ENCODE measurements around the gene IQCE.
"Not testable (repeated sequence)": the region's sequence is repeated elsewhere in the genome, so short reads cannot be mapped to it uniquely, and the experiment has no call there.

Gene IQCE

GRCh38 chr7:2533566-2533965 lies 25.2 kb upstream of the IQCE start:
- not testable (repeated sequence) for DNase-seq

- DNase-seq = not testable (repeated sequence)
These were observed 24.6 kb upstream of the IQCE start for GRCh38 chr7:2534214-2534613.

- not testable (repeated sequence) for DNase-seq
These were observed 22.7 kb upstream of the IQCE start for GRCh38 chr7:2535872-2536627.

GRCh38 chr7:2537981-2538851 lies 20.6 kb upstream of the IQCE start:
- DNase-seq = no peak

GRCh38 chr7:2539031-2539911 lies 19.5 kb upstream of the IQCE start:
- no peak for DNase-seq

- DNase-seq = no peak
These were observed 18.6 kb upstream of the IQCE start for GRCh38 chr7:2540133-2540532.

GRCh38 chr7:2540641-2541051 lies 18.1 kb upstream of the IQCE start:
- DNase-seq = no peak

- DNase-seq = no peak
These were observed 17.3 kb upstream of the IQCE start for GRCh38 chr7:2541291-2542010.

GRCh38 chr7:2542011-2542915 lies 16.5 kb upstream of the IQCE start:
- no peak for DNase-seq

GRCh38 chr7:2542916-2543871 lies 15.6 kb upstream of the IQCE start:
- DNase-seq = no peak

GRCh38 chr7:2544541-2545188 lies 14.1 kb upstream of the IQCE start:
- no peak for DNase-seq

GRCh38 chr7:2545746-2546425 lies 12.9 kb upstream of the IQCE start:
- DNase-seq = no peak

GRCh38 chr7:2546776-2547586 lies 11.8 kb upstream of the IQCE start:
- no peak for DNase-seq

GRCh38 chr7:2551418-2551817 lies 7.4 kb upstream of the IQCE start:
- DNase-seq = no peak

- no peak for DNase-seq
These were observed 5.7 kb upstream of the IQCE start for GRCh38 chr7:2553108-2553507.

- DNase-seq = peak; percentile 27 to 54
These were observed 4.8 kb upstream of the IQCE start for GRCh38 chr7:2553831-2554581.

- DNase-seq = no peak
These were observed 4.1 kb upstream of the IQCE start for GRCh38 chr7:2554661-2555111.

Data from NCI-H524 (cell line).